Measurements from ENCODE around the gene DEUP1. TPM values are rescaled to one million over a fixed set of nuclear protein-coding genes. Genes with fewer than 3 reads are reported as not detected.
A peak's percentile ranks its signal among the peaks of the same experiment; 100 is the strongest.
"Not testable (repeated sequence)": the region's sequence is repeated elsewhere in the genome, so short reads cannot be mapped to it uniquely, and the experiment has no call there.

DEUP1 gene
- total and polyA plus RNA-seq, 4 donors, result 0.39 to 2.4 (median 1.2) TPM

- Histone ChIP-seq H3K27me3 (ENCODE audit: control insufficient read depth in 3 of 3, insufficient read depth in 3 of 3, low read length in 2 of 3) (no peaks in the 10 kb centered on the region), H3K4me3 (no peak overlapping the region), H3K9me3 (ENCODE audit: control insufficient read depth in 4 of 4, insufficient read depth in 3 of 4, low read length in 3 of 4) (no peaks in the 10 kb centered on the region), H3K36me3 (ENCODE audit: control insufficient read depth in 4 of 4, insufficient read depth in 4 of 4, low read length in 4 of 4) (no peaks in the 10 kb centered on the region), H3K27ac (ENCODE audit: low read depth in 1 of 2, low read length in 1 of 2) (no peak overlapping the region), H3K4me1 (ENCODE audit: control insufficient read depth in 5 of 5, insufficient read depth in 5 of 5, low read length in 5 of 5) (no peaks in the 10 kb centered on the region), H3K9ac (ENCODE audit: insufficient read depth in 1 of 2, low read length in 2 of 2) (no peak overlapping the region)
- DNase-seq (no peak), ATAC-seq (ENCODE audit: insufficient read depth, low FRiP score) (no peak)
- 73 to 83% methylated on average over 3 of the region's 3 CpGs for WGBS, 2 donors
- TF ChIP-seq CTCF (IDR thresholded peaks at IDR 0.05; ENCODE audit: control extremely low read depth, extremely low read depth), result no peak
These were observed 101.7 kb downstream of the DEUP1 start for GRCh38 chr11:93432247-93432646.

- ATAC-seq (ENCODE audit: insufficient read depth, low FRiP score); H3K4me1 ChIP-seq (ENCODE audit: control insufficient read depth in 5 of 5, insufficient read depth in 5 of 5, low read length in 5 of 5); DNase-seq; H3K9ac ChIP-seq (ENCODE audit: insufficient read depth in 1 of 2, low read length in 2 of 2); H3K27me3 ChIP-seq (ENCODE audit: control insufficient read depth in 3 of 3, insufficient read depth in 3 of 3, low read length in 2 of 3); H3K9me3 ChIP-seq (ENCODE audit: control insufficient read depth in 4 of 4, insufficient read depth in 3 of 4, low read length in 3 of 4); H3K36me3 ChIP-seq (ENCODE audit: control insufficient read depth in 4 of 4, insufficient read depth in 4 of 4, low read length in 4 of 4); H3K27ac ChIP-seq (ENCODE audit: low read depth in 1 of 2, low read length in 1 of 2); H3K4me3 ChIP-seq: not testable (repeated sequence)
- 74 to 96% methylated on average over 2 of the region's 2 CpGs for WGBS, 2 donors
These were observed 112.7 kb downstream of the DEUP1 start for GRCh38 chr11:93443232-93443631.

GRCh38 chr11:93444617-93445073 lies 114.1 kb downstream of the DEUP1 start:
- WGBS, 2 donors, result 74 to 89% methylated on average over 8 of the region's 8 CpGs
- peak; percentile 22 to 57 (median 49) for DNase-seq
- ATAC-seq (ENCODE audit: insufficient read depth, low FRiP score), result no peak

GRCh38 chr11:93458286-93458685 lies 127.7 kb downstream of the DEUP1 start:
- DNase-seq, result no peak
- ATAC-seq (ENCODE audit: insufficient read depth, low FRiP score), result no peak
- Histone ChIP-seq H3K9ac (ENCODE audit: insufficient read depth in 1 of 2, low read length in 2 of 2) (no peak overlapping the region), H3K9me3 (ENCODE audit: control insufficient read depth in 4 of 4, insufficient read depth in 3 of 4, low read length in 3 of 4) (peaks cover 0 to 4% (median 0%) of the 10 kb centered on the region in 4 donors), H3K27ac (ENCODE audit: low read depth in 1 of 2, low read length in 1 of 2) (no peak overlapping the region), H3K4me3 (no peak overlapping the region), H3K4me1 (ENCODE audit: control insufficient read depth in 5 of 5, insufficient read depth in 5 of 5, low read length in 5 of 5) (no peaks in the 10 kb centered on the region), H3K36me3 (ENCODE audit: control insufficient read depth in 4 of 4, insufficient read depth in 4 of 4, low read length in 4 of 4) (no peaks in the 10 kb centered on the region), H3K27me3 (ENCODE audit: control insufficient read depth in 3 of 3, insufficient read depth in 3 of 3, low read length in 2 of 3) (no peaks in the 10 kb centered on the region)
- WGBS, 2 donors, result 93% methylated on average over 9 of the region's 9 CpGs
- no peak for TF ChIP-seq CTCF (IDR thresholded peaks at IDR 0.05; ENCODE audit: control extremely low read depth, extremely low read depth)

More at GRCh38 chr11:93444617-93445073, 114.1 kb downstream of the DEUP1 start:
- H3K27ac ChIP-seq (ENCODE audit: low read depth in 1 of 2, low read length in 1 of 2), result no peak overlapping the region
- H3K36me3 ChIP-seq (ENCODE audit: control insufficient read depth in 4 of 4, insufficient read depth in 4 of 4, low read length in 4 of 4), result no peaks in the 10 kb centered on the region
- peaks cover 0 to 4% (median 0%) of the 10 kb centered on the region in 5 donors for H3K4me1 ChIP-seq (ENCODE audit: control insufficient read depth in 5 of 5, insufficient read depth in 5 of 5, low read length in 5 of 5)
- no peaks in the 10 kb centered on the region for H3K27me3 ChIP-seq (ENCODE audit: control insufficient read depth in 3 of 3, insufficient read depth in 3 of 3, low read length in 2 of 3)
- no peak overlapping the region for H3K9ac ChIP-seq (ENCODE audit: insufficient read depth in 1 of 2, low read length in 2 of 2)
- no peaks in the 10 kb centered on the region for H3K9me3 ChIP-seq (ENCODE audit: control insufficient read depth in 4 of 4, insufficient read depth in 3 of 4, low read length in 3 of 4)
- H3K4me3 ChIP-seq, result no peak overlapping the region
- no peak for TF ChIP-seq CTCF (IDR thresholded peaks at IDR 0.05; ENCODE audit: control extremely low read depth, extremely low read depth)

- H3K9me3 ChIP-seq (ENCODE audit: control insufficient read depth in 4 of 4, insufficient read depth in 3 of 4, low read length in 3 of 4); H3K27ac ChIP-seq (ENCODE audit: low read depth in 1 of 2, low read length in 1 of 2); H3K9ac ChIP-seq (ENCODE audit: insufficient read depth in 1 of 2, low read length in 2 of 2); H3K36me3 ChIP-seq (ENCODE audit: control insufficient read depth in 4 of 4, insufficient read depth in 4 of 4, low read length in 4 of 4); H3K4me1 ChIP-seq (ENCODE audit: control insufficient read depth in 5 of 5, insufficient read depth in 5 of 5, low read length in 5 of 5); H3K4me3 ChIP-seq; ATAC-seq (ENCODE audit: insufficient read depth, low FRiP score); H3K27me3 ChIP-seq (ENCODE audit: control insufficient read depth in 3 of 3, insufficient read depth in 3 of 3, low read length in 2 of 3); DNase-seq: not testable (repeated sequence)
- WGBS, 2 donors, result 94% methylated on average over 4 of the region's 4 CpGs
These were observed 133.1 kb downstream of the DEUP1 start for GRCh38 chr11:93463666-93464065.

Data from lung (tissue), 12 donors.